Measurements from ENCODE around the gene SMG9.
"Not testable (repeated sequence)": the region's sequence is repeated elsewhere in the genome, so short reads cannot be mapped to it uniquely, and the experiment has no call there.

- not testable (repeated sequence) for TF ChIP-seq CTCF (IDR thresholded peaks at IDR 0.05); POLR2AphosphoS5 (IDR thresholded peaks at IDR 0.05; ENCODE audit: low read depth, low read length)
These were observed 72.5 kb downstream of the SMG9 start for GRCh38 chr19:43682269-43682668.

All from SK-N-SH (cell line).